A549 (cell line): ENCODE measurements around the gene ECT2. TPM values are rescaled to one million over a fixed set of nuclear protein-coding genes. Genes with fewer than 3 reads are reported as not detected.

Experiments
- ATAC-seq, 2 experiments: fragments of 200-7000 bp in 1 of 2; fragments of >200 bp in 1 of 2; cut with Nextera tagmentation in 1 of 2; cut with Tn5 transposase in 1 of 2; 3 replicates each; pipeline versions ENCODE4 v1.8.0 to v1.9.1; 2018 to 2020; ENCODE audit warnings: mild to moderate bottlenecking in 1 of 2, moderate library complexity in 1 of 2
- CTCF ChIA-PET: fragments of 300-600 bp; sonication (Branson Sonifier 250); formaldehyde crosslinking; extraction: SDS; loops from one replicate; lab custom pipeline; 2021; ENCODE audit warnings: antibody characterized with exemption, inconsistent platforms; lab: Yijun Ruan, JAX
- POLR2A ChIA-PET: fragments of 350-600 bp; formaldehyde crosslinking; extraction: SDS; loops from one replicate; lab custom pipeline; 2021; ENCODE audit warnings: antibody characterized with exemption, inconsistent platforms; lab: Yijun Ruan, JAX
- DNase-seq, 2 experiments: peaks; one replicate each; pipeline versions ENCODE4 v3.0.0 to v3.0.0-alpha.2; 2011 to 2016; ENCODE audit warnings: low read depth in 1 of 2, low spot score in 1 of 2
- FAIRE-seq: peaks from 2 replicates; lab custom pipeline; 2011; peaks lifted over from hg19 to GRCh38; lab: Jason Lieb, UNC
- H3K27ac ChIP-seq, 2 experiments: fragments of >200 bp; sonication (Bioruptor Twin); formaldehyde crosslinking; 3 replicates each; pipeline ENCODE4 v1.5.1; 2016 to 2017
- H3K4me1 ChIP-seq: fragments of >200 bp; sonication (Bioruptor Twin); formaldehyde crosslinking; 3 replicates; pipeline ENCODE4 v1.6.1; 2016
- H3K4me2 ChIP-seq: fragments of >200 bp; sonication (Bioruptor Twin); formaldehyde crosslinking; 3 replicates; pipeline ENCODE4 v1.6.1; 2016
- H3K4me3 ChIP-seq: fragments of >200 bp; sonication (Bioruptor Twin); formaldehyde crosslinking; 3 replicates; pipeline ENCODE4 v1.5.1; 2016
- H3K9me3 ChIP-seq: fragments of >200 bp; sonication (Bioruptor Twin); formaldehyde crosslinking; 3 replicates; pipeline ENCODE4 v1.6.1; 2016
- ATOH8 ChIP-seq: fragments of 250-450 bp; sonication (Bioruptor Pico); IDR thresholded peaks from 2 replicates; pipeline ENCODE4 v1.5.0; 2020; ENCODE audit warnings: low read depth, mild to moderate bottlenecking, moderate library complexity
- CBX8 ChIP-seq: fragments of 200-600 bp; sonication (generic); IDR thresholded peaks from 2 replicates; pipeline ENCODE4 v1.6.1; 2016
- CEBPB ChIP-seq, 2 experiments: fragments of >200 bp in 1 of 2; sonication (Bioruptor Twin) in 1 of 2; formaldehyde crosslinking in 1 of 2; IDR thresholded peaks; 2 replicates each; pipeline ENCODE4 v1.6.1; 2012 to 2016
- CHD2 ChIP-seq: fragments of 150-350 bp; IDR thresholded peaks from 2 replicates; pipeline ENCODE4 v1.6.1; 2014; ENCODE audit warnings: low read length; ENCODE audit not compliant: partially characterized antibody
- CHD4 ChIP-seq: fragments of 200-600 bp; sonication (generic); IDR thresholded peaks from 2 replicates; pipeline ENCODE4 v1.6.1; 2016; ENCODE audit warnings: antibody characterized with exemption, mild to moderate bottlenecking, borderline replicate concordance
- EP300 ChIP-seq, 2 experiments: fragments of >200 bp; sonication (Bioruptor Twin); formaldehyde crosslinking; IDR thresholded peaks; 2 replicates in 1 of 2; 3 replicates in 1 of 2; pipeline ENCODE4 v1.6.1; 2016 to 2017
- ESRRA ChIP-seq: fragments of 150-350 bp; IDR thresholded peaks from 2 replicates; pipeline ENCODE4 v1.6.1; 2014; ENCODE audit warnings: mild to moderate bottlenecking, low read length, borderline replicate concordance
- FOSB ChIP-seq: fragments of 250-450 bp; sonication (Bioruptor Pico); IDR thresholded peaks from 2 replicates; pipeline ENCODE4 v1.5.0; 2020; ENCODE audit warnings: mild to moderate bottlenecking, moderate library complexity
- FOSL2 ChIP-seq, 2 experiments: fragments of 450-650 bp in 1 of 2; fragments of >200 bp in 1 of 2; sonication (Bioruptor Twin) in 1 of 2; formaldehyde crosslinking; IDR thresholded peaks; 2 replicates each; pipeline versions ENCODE4 v1.5.0 to v1.6.1; 2016 to 2020; ENCODE audit warnings: mild to moderate bottlenecking in 1 of 2, moderate library complexity in 1 of 2
- FOXS1 ChIP-seq: fragments of 250-450 bp; sonication (Bioruptor Pico); IDR thresholded peaks from 2 replicates; pipeline ENCODE4 v1.5.0; 2020; ENCODE audit warnings: mild to moderate bottlenecking, moderate library complexity
- GATA3 ChIP-seq: IDR thresholded peaks from 2 replicates; pipeline ENCODE4 v1.6.1; 2012; ENCODE audit warnings: borderline replicate concordance
- HES2 ChIP-seq: fragments of >200 bp; sonication (Bioruptor Twin); formaldehyde crosslinking; IDR thresholded peaks from 2 replicates; pipeline ENCODE4 v1.6.1; 2016
- HOXA7 ChIP-seq: fragments of 250-450 bp; sonication (Bioruptor Pico); IDR thresholded peaks from 2 replicates; pipeline ENCODE4 v1.5.0; 2020; ENCODE audit warnings: mild to moderate bottlenecking, moderate library complexity
- HOXB13 ChIP-seq: fragments of 250-450 bp; sonication (Bioruptor Pico); IDR thresholded peaks from 2 replicates; pipeline ENCODE4 v1.5.0; 2020; ENCODE audit warnings: low read depth, mild to moderate bottlenecking, moderate library complexity
- HOXB5 ChIP-seq: fragments of 250-450 bp; sonication (Bioruptor Pico); IDR thresholded peaks from 2 replicates; pipeline ENCODE4 v1.5.0; 2020; ENCODE audit warnings: mild to moderate bottlenecking, moderate library complexity
- JUN ChIP-seq, 2 experiments: fragments of >200 bp; sonication (Bioruptor Twin); formaldehyde crosslinking; IDR thresholded peaks; 2 replicates in 1 of 2; 3 replicates in 1 of 2; pipeline ENCODE4 v1.6.1; 2016 to 2017
- JUNB ChIP-seq: fragments of >200 bp; sonication (Bioruptor Twin); formaldehyde crosslinking; IDR thresholded peaks from 2 replicates; pipeline ENCODE4 v1.6.1; 2016
- MAFK ChIP-seq: fragments of 450-650 bp; IDR thresholded peaks from 2 replicates; pipeline ENCODE4 v1.6.1; 2014; ENCODE audit not compliant: partially characterized antibody
- MAX ChIP-seq: IDR thresholded peaks from 2 replicates; pipeline ENCODE4 v1.6.1; 2012
- MYC ChIP-seq: IDR thresholded peaks from 2 replicates; pipeline ENCODE4 v1.6.1; 2012; ENCODE audit warnings: mild to moderate bottlenecking, inconsistent platforms, low read length, improper control_type of control experiment, borderline replicate concordance
- POLR2A ChIP-seq: IDR thresholded peaks from 2 replicates; pipeline ENCODE4 v1.6.1; 2012; ENCODE audit warnings: mild to moderate bottlenecking, low read length
- POLR2AphosphoS2 ChIP-seq: conservative IDR thresholded peaks from 2 replicates; pipeline ENCODE4 v1.6.1; 2012; ENCODE audit warnings: low read length, improper control_type of control experiment, inconsistent platforms
- RAD21 ChIP-seq, 2 experiments: fragments of >200 bp in 1 of 2; sonication (Bioruptor Twin) in 1 of 2; formaldehyde crosslinking in 1 of 2; IDR thresholded peaks in 1 of 2; conservative IDR thresholded peaks in 1 of 2; 2 replicates in 1 of 2; 3 replicates in 1 of 2; pipeline ENCODE4 v1.6.1; 2012 to 2018; ENCODE audit warnings: inconsistent platforms in 1 of 2
- RARB ChIP-seq: fragments of 250-450 bp; sonication (Bioruptor Pico); IDR thresholded peaks from 2 replicates; pipeline ENCODE4 v1.8.0; 2021; ENCODE audit warnings: mild to moderate bottlenecking, moderate library complexity
- RCOR1 ChIP-seq: fragments of 150-350 bp; IDR thresholded peaks from 2 replicates; pipeline ENCODE4 v1.6.1; 2014; ENCODE audit warnings: antibody characterized with exemption, low read length, low read depth
- SMC3 ChIP-seq: fragments of >200 bp; sonication (Bioruptor Twin); formaldehyde crosslinking; IDR thresholded peaks from 3 replicates; pipeline ENCODE4 v1.6.1; 2018; ENCODE audit warnings: inconsistent platforms
- TFCP2L1 ChIP-seq: fragments of 250-450 bp; sonication (Bioruptor Pico); IDR thresholded peaks from 2 replicates; pipeline ENCODE4 v1.5.0; 2021; ENCODE audit warnings: mild to moderate bottlenecking
- TP53 ChIP-seq: fragments of 250-450 bp; sonication (Bioruptor Pico); IDR thresholded peaks from 2 replicates; pipeline ENCODE4 v1.5.0; 2021; ENCODE audit warnings: mild to moderate bottlenecking, moderate library complexity
- ZFP36 ChIP-seq: fragments of 450-650 bp; IDR thresholded peaks from 2 replicates; pipeline ENCODE4 v1.6.1; 2014; ENCODE audit warnings: borderline replicate concordance; ENCODE audit not compliant: partially characterized antibody
- ZSCAN20 ChIP-seq: fragments of 250-450 bp; sonication (Bioruptor Pico); IDR thresholded peaks from 2 replicates; pipeline ENCODE4 v1.8.0; 2022; ENCODE audit warnings: mild to moderate bottlenecking, moderate library complexity
- WGBS: methylation state at CpG from one replicate; pipeline ENCODE4 v1.1.6; 2017; ENCODE audit errors: missing lambda C conversion rate; 5-methylcytosine and 5-hydroxymethylcytosine counted together
- polyA plus RNA-seq, 4 experiments: library from polyadenylated mRNA; depleted of rRNA in 3 of 4; stranded (reverse); fragments of >200 nt; fragmentation: RNase III in 1 of 4; extraction: RNeasy Plus Mini Kit Qiagen cat#74134 plus additional on column Dnase treatment in 1 of 4; gene quantifications; 2 replicates in 3 of 4; 3 replicates in 1 of 4; pipeline ENCODE4 v1.2.3, GENCODE V29; 2011 to 2017
- TF ChIP-seq, protein P1 (sequence below): IDR thresholded peaks from 2 replicates; pipeline ENCODE4 v1.6.1; 2012
- TF ChIP-seq, protein P2 (sequence below): fragments of 200-600 bp; sonication (generic); IDR thresholded peaks from 2 replicates; pipeline ENCODE4 v1.6.1; 2016; ENCODE audit warnings: antibody characterized with exemption, mild to moderate bottlenecking, moderate library complexity
- TF ChIP-seq, protein P3 (sequence below): fragments of 450-650 bp; IDR thresholded peaks from 2 replicates; pipeline ENCODE4 v1.6.1; 2014; ENCODE audit warnings: antibody characterized with exemption

The ECT2 gene
- polyA plus RNA-seq, 2 of the 4 experiments (the other 2 are of a cell fraction): 96.5 to 187 TPM

- peak; percentile 96 for FAIRE-seq
- POLR2A ChIA-PET: interaction anchor here (0.7 to 3.6 kb wide), 7 partner anchors 19 to 442 kb away, joined by 3 to 66 read pairs (median 3); partner anchors contain the start of gene NCEH1
- TF ChIP-seq POLR2AphosphoS2: no peak
- TF ChIP-seq MYC: no peak
- peak; percentile 69 to 78; a peak in 3 of 5 replicates for TF ChIP-seq JUN (IDR thresholded peaks at IDR 0.05)
- peak; percentile 0; the same call in 1 of the 2 replicates for TF ChIP-seq FOXS1 (CRISPR knock-in tag)
- peak in 1 of 2 experiments; percentile 23; a peak in 2 of 5 replicates for TF ChIP-seq RAD21 (conservative IDR thresholded peaks at IDR 0.05 in 1 of 2, IDR thresholded peaks at IDR 0.05 in 1 of 2)
- peak in 1 of 2 experiments; percentile 59; a peak in 1 of 4 replicates for TF ChIP-seq CEBPB (IDR thresholded peaks at IDR 0.05)
- TF ChIP-seq, protein P1, sequence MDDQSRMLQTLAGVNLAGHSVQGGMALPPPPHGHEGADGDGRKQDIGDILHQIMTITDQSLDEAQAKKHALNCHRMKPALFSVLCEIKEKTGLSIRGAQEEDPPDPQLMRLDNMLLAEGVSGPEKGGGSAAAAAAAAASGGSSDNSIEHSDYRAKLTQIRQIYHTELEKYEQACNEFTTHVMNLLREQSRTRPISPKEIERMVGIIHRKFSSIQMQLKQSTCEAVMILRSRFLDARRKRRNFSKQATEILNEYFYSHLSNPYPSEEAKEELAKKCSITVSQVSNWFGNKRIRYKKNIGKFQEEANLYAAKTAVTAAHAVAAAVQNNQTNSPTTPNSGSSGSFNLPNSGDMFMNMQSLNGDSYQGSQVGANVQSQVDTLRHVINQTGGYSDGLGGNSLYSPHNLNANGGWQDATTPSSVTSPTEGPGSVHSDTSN: no peak
- TF ChIP-seq ESRRA: no peak
- peak; percentile 77 for TF ChIP-seq MAX
- TF ChIP-seq HOXA7 (CRISPR knock-in tag): peak; percentile 90
- TF ChIP-seq MAFK: peak; percentile 22
- TF ChIP-seq HES2: no peak
- TF ChIP-seq TP53 (CRISPR knock-in tag): 0 out of 2 replicates have a peak, but pooled peaks have one; percentile 27
- TF ChIP-seq CHD2: no peak
- TF ChIP-seq RCOR1: no peak
- TF ChIP-seq ATOH8 (CRISPR knock-in tag): no peak
- 0 out of 2 replicates have a peak, but pooled peaks have one; percentile 13 for TF ChIP-seq FOSL2 (IDR thresholded peaks at IDR 0.05)
- peak; percentile 86 for TF ChIP-seq FOSL2 (CRISPR knock-in tag; IDR thresholded peaks at IDR 0.05)
- TF ChIP-seq JUNB: peak; percentile 23; the same call in 1 of the 2 replicates
- TF ChIP-seq HOXB5: peak; percentile 61; the same call in 1 of the 2 replicates
- TF ChIP-seq FOSB (CRISPR knock-in tag): peak; percentile 89; the same call in 1 of the 2 replicates
- no peak; the same call in none of the 2 replicates for TF ChIP-seq RARB
- TF ChIP-seq ZSCAN20: peak; percentile 70; the same call in 1 of the 2 replicates
- no peak for TF ChIP-seq CBX8
- no peak for TF ChIP-seq ZFP36
- TF ChIP-seq SMC3: no peak
- TF ChIP-seq, protein P2, sequence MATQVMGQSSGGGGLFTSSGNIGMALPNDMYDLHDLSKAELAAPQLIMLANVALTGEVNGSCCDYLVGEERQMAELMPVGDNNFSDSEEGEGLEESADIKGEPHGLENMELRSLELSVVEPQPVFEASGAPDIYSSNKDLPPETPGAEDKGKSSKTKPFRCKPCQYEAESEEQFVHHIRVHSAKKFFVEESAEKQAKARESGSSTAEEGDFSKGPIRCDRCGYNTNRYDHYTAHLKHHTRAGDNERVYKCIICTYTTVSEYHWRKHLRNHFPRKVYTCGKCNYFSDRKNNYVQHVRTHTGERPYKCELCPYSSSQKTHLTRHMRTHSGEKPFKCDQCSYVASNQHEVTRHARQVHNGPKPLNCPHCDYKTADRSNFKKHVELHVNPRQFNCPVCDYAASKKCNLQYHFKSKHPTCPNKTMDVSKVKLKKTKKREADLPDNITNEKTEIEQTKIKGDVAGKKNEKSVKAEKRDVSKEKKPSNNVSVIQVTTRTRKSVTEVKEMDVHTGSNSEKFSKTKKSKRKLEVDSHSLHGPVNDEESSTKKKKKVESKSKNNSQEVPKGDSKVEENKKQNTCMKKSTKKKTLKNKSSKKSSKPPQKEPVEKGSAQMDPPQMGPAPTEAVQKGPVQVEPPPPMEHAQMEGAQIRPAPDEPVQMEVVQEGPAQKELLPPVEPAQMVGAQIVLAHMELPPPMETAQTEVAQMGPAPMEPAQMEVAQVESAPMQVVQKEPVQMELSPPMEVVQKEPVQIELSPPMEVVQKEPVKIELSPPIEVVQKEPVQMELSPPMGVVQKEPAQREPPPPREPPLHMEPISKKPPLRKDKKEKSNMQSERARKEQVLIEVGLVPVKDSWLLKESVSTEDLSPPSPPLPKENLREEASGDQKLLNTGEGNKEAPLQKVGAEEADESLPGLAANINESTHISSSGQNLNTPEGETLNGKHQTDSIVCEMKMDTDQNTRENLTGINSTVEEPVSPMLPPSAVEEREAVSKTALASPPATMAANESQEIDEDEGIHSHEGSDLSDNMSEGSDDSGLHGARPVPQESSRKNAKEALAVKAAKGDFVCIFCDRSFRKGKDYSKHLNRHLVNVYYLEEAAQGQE: no peak
- TF ChIP-seq, protein P3, sequence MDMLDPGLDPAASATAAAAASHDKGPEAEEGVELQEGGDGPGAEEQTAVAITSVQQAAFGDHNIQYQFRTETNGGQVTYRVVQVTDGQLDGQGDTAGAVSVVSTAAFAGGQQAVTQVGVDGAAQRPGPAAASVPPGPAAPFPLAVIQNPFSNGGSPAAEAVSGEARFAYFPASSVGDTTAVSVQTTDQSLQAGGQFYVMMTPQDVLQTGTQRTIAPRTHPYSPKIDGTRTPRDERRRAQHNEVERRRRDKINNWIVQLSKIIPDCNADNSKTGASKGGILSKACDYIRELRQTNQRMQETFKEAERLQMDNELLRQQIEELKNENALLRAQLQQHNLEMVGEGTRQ: no peak
- peak; percentile 59 to 84; a peak in 3 of 5 replicates for TF ChIP-seq EP300 (IDR thresholded peaks at IDR 0.05)
- no peak for TF ChIP-seq POLR2A
- TF ChIP-seq CHD4: no peak
- peak; percentile 10; the same call in 1 of the 2 replicates for TF ChIP-seq HOXB13
- TF ChIP-seq GATA3: peak; percentile 83
- TF ChIP-seq TFCP2L1 (CRISPR knock-in tag): no peak
- H3K4me1 ChIP-seq: peaks cover 52% of the 10 kb centered on the region
- H3K27ac ChIP-seq: peak overlapping the region; percentile 91 to 96
- peak; percentile 78 to 98 for DNase-seq
- 1% methylated on average over 8 of the region's 8 CpGs for WGBS
- CTCF ChIA-PET: interaction anchor here (0.6 to 9.1 kb wide), 29 partner anchors 8 to 136 kb away, joined by 3 to 83 read pairs (median 6); partner anchors contain the start of gene NCEH1
- H3K4me3 ChIP-seq: peak overlapping the region; percentile 86
- ATAC-seq: peak; percentile 64 to 66
- peak overlapping the region; percentile 83 for H3K4me2 ChIP-seq
- H3K9me3 ChIP-seq: no peaks in the 10 kb centered on the region
Measured at GRCh38 chr3:172749230-172749965, 1.1 kb upstream of the ECT2 start.
